ENCODE data around the gene ATG7.

The ATG7 gene

GRCh38 chr3:11606090-11606784, 334.0 kb downstream of the ATG7 start:
- TF ChIP-seq CTCF (conservative IDR thresholded peaks at IDR 0.05; ENCODE audit: low read depth, low read length), result no peak
- DNase-seq (ENCODE audit: low read depth), result no peak
- no peak overlapping the region for H3K4me3 ChIP-seq (ENCODE audit: low read length)

GRCh38 chr3:11606865-11607440, 334.8 kb downstream of the ATG7 start:
- no peak for DNase-seq (ENCODE audit: low read depth)
- TF ChIP-seq CTCF (conservative IDR thresholded peaks at IDR 0.05; ENCODE audit: low read depth, low read length), result no peak
- H3K4me3 ChIP-seq (ENCODE audit: low read length), result no peak overlapping the region
